NCI-H524 (cell line): ENCODE measurements around the gene PCSK7.

Experiments
- DNase-seq, 2 experiments: peaks; one replicate each; lab custom pipeline; 2025; lab: John Stamatoyannopoulos, UW

Gene PCSK7

GRCh38 chr11:117230999-117231841 lies 653 bp downstream of the PCSK7 start:
- peak in 1 of 2 experiments; percentile 24 for DNase-seq

- DNase-seq, result no peak
Measured at GRCh38 chr11:117230286-117230961, 1.4 kb downstream of the PCSK7 start.

DNA sequence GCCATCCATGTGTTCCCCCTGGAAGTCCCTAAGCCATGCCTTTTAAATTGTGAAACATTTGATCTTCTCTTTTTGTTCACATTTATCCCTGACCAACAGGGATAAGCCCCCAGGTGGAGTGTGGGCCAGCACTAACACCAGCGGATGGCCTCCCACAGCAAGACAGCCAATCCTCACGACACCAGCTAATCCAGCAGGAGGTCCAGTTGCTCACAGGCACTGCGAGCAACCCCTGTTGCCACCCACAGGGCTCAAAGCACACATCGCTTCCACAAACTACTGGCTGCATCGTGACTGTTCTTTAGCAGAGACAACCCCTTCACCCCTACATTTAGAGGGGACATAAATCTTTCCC lies 2.0 kb downstream of the PCSK7 start:
- no peak for DNase-seq

GRCh38 chr11:117229411-117229810 lies 2.5 kb downstream of the PCSK7 start:
- DNase-seq, result no peak

DNA sequence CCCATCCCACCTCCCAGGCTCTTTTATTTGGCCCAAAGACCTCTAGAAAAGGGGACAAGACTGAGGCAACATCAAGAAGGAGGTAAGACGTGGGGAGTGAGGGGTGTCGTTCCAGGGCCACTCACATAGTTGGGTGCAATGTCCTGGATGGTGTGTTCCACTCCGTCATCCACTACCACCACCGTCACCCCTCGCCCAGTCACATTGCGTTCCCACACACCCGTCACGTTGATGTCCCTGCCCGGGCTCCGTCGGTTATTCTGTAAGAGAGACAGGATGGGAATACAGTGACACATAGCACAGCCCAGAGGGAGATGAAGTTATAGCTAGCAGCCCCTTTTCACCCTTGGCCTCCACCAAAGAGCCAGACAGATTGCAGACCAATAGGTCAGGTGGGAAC lies 3.8 kb downstream of the PCSK7 start:
- no peak for DNase-seq

- peak; percentile 35 to 72 for DNase-seq
Measured at GRCh38 chr11:117226388-117227385, 5.2 kb downstream of the PCSK7 start.

DNA sequence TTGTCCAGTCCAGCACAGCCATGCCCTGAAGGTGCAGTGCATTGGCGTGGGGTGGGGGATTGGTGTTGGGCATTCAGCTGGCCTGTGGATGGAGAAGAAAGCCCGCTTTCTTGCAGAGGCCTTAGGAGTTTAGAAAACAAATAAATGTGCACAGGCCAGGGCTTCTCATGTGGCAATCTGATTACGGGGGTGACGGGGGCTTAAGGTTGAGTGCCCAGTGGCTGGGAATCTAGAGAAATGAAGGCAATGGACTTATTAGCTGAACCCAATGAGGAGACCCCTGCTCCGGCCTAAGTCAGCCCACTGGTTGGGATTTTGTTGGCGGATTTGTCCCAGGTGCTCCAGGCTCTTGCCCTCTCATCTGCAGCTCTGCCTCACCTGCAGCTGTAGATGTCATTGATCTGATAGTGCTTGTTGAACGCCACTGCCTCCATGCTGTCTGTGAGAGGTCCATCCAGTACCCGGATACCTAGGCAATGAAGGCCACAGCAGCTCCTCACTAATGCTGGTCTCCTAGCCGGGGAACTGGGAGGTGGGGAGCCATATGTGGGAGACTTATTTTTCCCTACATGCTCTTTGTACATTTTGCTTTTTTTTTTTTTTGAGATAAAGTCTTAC lies 6.2 kb downstream of the PCSK7 start:
- DNase-seq, result no peak

- DNase-seq, result no peak
Measured at GRCh38 chr11:117223741-117224689, 7.9 kb downstream of the PCSK7 start.

DNA sequence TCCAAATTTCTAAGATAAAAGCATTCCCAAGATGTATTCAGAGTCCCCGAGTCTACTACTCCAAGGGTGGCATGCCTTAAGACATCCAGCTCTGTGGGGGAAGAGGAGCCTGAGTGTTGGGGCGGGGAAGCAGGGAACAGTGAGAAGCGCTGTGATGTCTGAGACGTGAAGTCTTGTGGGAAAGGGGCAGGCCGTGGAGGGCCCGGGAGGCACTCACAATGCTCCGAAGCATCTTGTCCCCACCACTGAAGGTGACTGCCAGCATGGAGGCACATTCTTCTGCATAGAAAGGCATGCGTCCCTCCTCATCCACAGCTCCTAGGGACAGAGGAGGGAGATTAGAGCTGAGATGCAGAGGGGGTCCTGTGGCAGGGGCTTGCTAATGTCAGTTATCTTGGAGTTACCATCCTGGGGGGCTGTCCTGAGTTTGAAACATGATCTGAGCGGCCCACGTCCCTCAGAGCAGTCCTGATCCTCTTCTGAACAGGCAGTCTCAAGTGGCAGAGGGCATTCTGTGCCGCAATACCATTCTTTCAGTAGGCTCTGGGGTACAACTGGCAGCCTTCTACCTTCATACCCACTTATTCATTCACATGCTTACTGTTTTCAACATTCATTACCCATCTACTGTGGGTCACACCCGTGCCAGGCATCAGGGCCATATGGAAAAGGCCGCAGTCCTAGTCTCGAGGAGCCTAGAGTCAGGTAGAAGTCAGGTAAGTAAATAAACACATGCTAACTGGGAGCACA lies 8.7 kb downstream of the PCSK7 start:
- DNase-seq, result no peak

DNA sequence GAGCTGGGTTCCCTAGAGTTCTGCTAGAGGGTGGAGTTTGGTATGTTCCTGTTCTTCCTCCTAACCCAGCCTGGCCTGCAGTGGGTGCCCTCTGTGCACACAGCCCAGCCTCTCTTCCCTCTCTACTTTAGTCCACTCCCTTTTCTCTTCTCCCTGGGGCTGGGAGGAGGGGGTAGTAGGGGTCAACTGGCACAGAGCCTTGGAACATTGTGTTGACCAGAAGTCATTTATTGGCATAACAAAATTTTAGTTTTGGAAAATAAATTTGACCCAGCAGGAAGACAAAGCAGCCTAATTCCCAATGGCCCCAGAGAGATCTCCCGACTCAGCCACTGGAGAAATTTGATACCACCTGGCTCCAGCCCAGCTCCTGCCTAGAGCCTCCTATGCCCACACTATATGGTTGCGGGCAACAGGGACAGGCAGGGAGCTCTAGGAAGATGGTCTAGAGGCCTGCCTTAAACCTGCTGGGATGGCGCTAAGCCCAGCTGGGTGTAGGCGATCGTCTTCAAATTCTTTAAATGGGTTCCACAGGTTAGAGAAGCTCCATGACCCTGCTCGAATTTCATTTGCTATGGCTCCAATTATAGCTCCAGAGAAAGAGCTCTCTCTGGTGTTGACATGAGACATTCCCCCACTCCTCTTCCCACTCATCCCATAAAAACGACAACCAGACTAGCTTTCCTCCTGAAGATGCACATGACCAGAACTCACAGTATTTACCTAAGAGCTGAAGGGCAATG lies 9.9 kb downstream of the PCSK7 start:
- DNase-seq, result peak; percentile 6 to 61

DNA sequence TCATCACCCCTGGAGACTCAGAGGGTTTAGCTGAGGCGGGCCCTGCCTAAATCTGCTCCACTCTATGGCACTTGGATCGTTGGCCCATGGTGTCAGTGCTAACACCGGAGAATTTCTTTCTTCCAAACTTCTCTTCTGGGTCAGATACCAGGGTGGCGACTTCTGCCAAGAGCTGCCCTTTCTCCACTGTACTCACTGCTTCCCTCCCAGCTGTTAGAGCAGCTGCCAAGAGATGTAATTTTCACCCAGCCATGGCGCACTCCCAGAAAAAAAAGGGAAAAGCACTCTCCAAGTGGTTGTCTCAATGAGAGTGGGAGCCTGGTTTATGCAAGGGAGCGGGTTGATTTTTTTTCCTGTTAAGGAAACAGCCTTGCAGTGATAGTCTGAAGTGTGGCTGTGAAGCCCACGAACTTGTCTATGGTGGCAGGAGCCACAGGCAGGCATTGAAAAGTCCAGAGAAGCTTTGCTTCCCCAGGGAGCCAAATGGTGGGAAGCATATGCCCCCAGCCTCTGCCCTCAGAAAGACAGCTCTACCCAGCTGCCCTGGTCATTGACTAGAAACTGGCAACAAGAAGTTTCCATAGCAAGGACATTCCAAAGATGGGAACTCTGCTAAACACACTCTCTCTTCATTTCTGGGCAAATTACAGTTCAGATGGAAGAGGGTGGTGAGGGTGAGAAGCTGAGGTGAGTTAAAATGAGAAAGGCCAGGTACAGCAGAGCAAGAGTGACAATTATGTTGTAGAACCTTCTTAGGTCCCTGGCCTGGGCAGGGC lies 10.7 kb downstream of the PCSK7 start:
- no peak for DNase-seq

- no peak for DNase-seq
Measured at GRCh38 chr11:117220568-117220967, 11.3 kb downstream of the PCSK7 start.

GRCh38 chr11:117219995-117220394 lies 11.9 kb downstream of the PCSK7 start:
- no peak for DNase-seq

DNA sequence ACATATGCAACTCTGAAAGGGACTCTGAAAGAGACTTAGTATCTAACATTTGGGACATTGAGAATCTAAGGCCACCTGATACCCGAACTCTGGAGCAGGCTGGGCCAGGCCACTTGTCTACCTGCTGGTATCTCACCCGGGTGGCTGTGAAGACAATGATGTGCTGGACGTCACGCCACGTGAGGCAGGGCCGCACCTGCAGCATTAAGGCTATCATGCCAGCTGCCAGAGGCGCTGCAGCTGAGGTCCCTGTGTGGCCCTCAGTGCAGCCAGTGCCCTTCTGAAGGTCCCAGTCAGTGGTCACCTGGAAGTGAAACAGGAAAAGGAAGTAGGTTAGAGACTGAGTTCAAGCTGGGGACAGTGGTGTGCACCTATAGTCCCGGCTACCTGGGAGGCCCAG lies 12.4 kb downstream of the PCSK7 start:
- no peak for DNase-seq

GRCh38 chr11:117219001-117219400 lies 12.9 kb downstream of the PCSK7 start:
- DNase-seq, result no peak

DNA sequence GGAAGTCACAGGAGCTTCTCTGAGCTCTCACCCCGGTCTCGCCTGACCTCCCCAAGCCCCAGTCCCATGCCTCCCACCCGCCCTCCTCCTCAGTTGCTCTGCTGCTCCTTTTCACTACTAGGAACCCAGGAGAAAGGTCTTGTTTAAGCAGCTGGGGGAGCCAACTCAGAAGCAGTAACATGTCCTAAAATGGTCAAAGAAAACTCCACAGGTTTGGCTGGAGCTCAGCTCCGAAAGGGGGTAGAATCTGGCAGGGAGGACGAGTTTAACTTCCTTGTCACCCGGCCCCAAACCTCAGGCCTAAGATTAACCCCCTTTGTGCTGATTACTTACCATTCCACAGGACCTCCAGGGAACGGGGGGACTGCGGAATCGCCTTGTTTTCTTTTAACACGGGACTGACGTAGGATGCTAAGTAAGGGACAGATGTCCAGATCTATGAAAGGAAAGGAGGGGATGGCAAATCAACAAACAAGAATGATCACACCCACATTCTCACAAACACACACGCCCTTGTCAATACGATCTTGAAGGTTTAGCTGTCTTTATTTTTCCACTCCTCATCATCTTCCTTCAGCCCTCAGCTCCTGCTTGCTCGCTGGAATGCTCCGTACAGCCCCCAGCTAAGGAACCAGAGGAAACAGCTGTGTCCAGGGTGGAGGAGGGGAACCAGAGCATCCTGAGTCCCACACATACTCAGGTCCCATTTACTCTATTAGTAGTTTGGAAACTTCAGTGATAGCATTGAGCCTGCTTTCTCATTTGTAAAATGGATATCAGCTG lies 13.5 kb downstream of the PCSK7 start:
- DNase-seq, result no peak
